ENCODE results near the gene SERGEF. TPM values are rescaled to one million over a fixed set of nuclear protein-coding genes. Genes with fewer than 3 reads are reported as not detected.

SERGEF gene
- total and polyA plus RNA-seq, 10 of the 15 experiments (the other 5 are each of a cell fraction or from before 2014, with no cell fraction given): 14.6 to 27.8 (median 22.4) TPM

- WGBS (ENCODE audit: insufficient coverage, insufficient replicate concordance, low lambda C conversion rate, missing lambda C conversion rate): 8% methylated on average over 1 of the region's 1 CpG
- TF ChIP-seq ZNF274 (IDR thresholded peaks at IDR 0.05; ENCODE audit: insufficient read depth, insufficient read length) (no peak), PAX8 (IDR thresholded peaks at IDR 0.05) (no peak), MTA3 (IDR thresholded peaks at IDR 0.05; ENCODE audit: borderline replicate concordance, low read length) (no peak), ZNF217 (IDR thresholded peaks at IDR 0.05) (0 out of 2 replicates have a peak, but pooled peaks have one; percentile 35), CBFB (IDR thresholded peaks at IDR 0.05; ENCODE audit: low read depth) (no peak), POLR2AphosphoS2 (IDR thresholded peaks at IDR 0.05; ENCODE audit: low read depth, low read length) (no peak), IKZF1 (conservative IDR thresholded peaks at IDR 0.05) (0 out of 2 replicates have a peak, but pooled peaks have one; percentile 27), SKIL (IDR thresholded peaks at IDR 0.05; ENCODE audit: low read depth, poor library complexity, severe bottlenecking) (no peak), E2F8 (IDR thresholded peaks at IDR 0.05; ENCODE audit: low read depth, partially characterized antibody) (no peak), ATF2 (IDR thresholded peaks at IDR 0.05; ENCODE audit: low read length) (no peak), ZBTB11 (CRISPR knock-in tag; IDR thresholded peaks at IDR 0.05) (no peak), NR2F1 (conservative IDR thresholded peaks at IDR 0.05) (0 out of 2 replicates have a peak, but pooled peaks have one; percentile 52), CHD1 (IDR thresholded peaks at IDR 0.05; ENCODE audit: low read depth, low read length) (no peak), FOXK2 (IDR thresholded peaks at IDR 0.05) (no peak)
These were observed 43.8 kb upstream of the SERGEF start for GRCh38 chr11:18056561-18057181.

More at GRCh38 chr11:18056561-18057181, 43.8 kb upstream of the SERGEF start:
- H3K27ac ChIP-seq (ENCODE audit: control insufficient read depth, insufficient read depth): no peak overlapping the region
- no peaks in the 10 kb centered on the region for H3K36me3 ChIP-seq (ENCODE audit: control insufficient read depth in 2 of 2, insufficient read depth in 2 of 2, low read length in 1 of 2)
- no peak overlapping the region for H3K4me2 ChIP-seq (ENCODE audit: control insufficient read depth, insufficient read depth)
- H2AFZ ChIP-seq (ENCODE audit: control insufficient read depth, low read depth, low read length): peak overlapping the region; percentile 21
- peak; percentile 9 for DNase-seq (ENCODE audit: low read depth, low spot score)
- RAD21 ChIA-PET (ENCODE audit: unreplicated experiment): interaction anchor here (0.8 to 1.2 kb wide), 2 partner anchors 48 to 49 kb away, joined by 3 to 4 read pairs; partner anchors contain the start of gene SAAL1
- no peak overlapping the region for H3K4me3 ChIP-seq
- POLR2A ChIA-PET: interaction anchor here (1.1 kb wide), 1 partner anchor 48 kb away, joined by 3 read pairs; no protein-coding TSS in a partner anchor
- no peak overlapping the region for H3K9ac ChIP-seq (ENCODE audit: control insufficient read depth, insufficient read depth, low read length)
- CTCF ChIA-PET: interaction anchor here (1.0 to 1.9 kb wide), 5 partner anchors 11 to 49 kb away, joined by 3 to 5 read pairs (median 3); partner anchors contain the start of gene SAAL1
- intact Hi-C loops (cut with micrococcal nuclease; ENCODE audit: unreplicated experiment) (no loop called here), in situ Hi-C loops (cut with MboI) (no loop called here)
- BruUV-seq (replicated peaks): no TSS peak
- peak; percentile 98 for ATAC-seq
- H3K27me3 ChIP-seq (replicated peaks in 1 of 2; ENCODE audit: control insufficient read depth in 2 of 2, insufficient read depth in 2 of 2, low read length in 1 of 2): no peaks in the 10 kb centered on the region
- no peaks in the 10 kb centered on the region for H4K20me1 ChIP-seq (ENCODE audit: control insufficient read depth, insufficient read depth)
- H3K79me2 ChIP-seq (ENCODE audit: control insufficient read depth, insufficient read depth, low read length): no peaks in the 10 kb centered on the region
- no peaks in the 10 kb centered on the region for H3K4me1 ChIP-seq (ENCODE audit: control insufficient read depth, insufficient read depth, low read length)
- no peak for FAIRE-seq
- SMC1A ChIA-PET (ENCODE audit: uncharacterized antibody, unreplicated experiment): interaction anchor here (0.6 to 1.4 kb wide), 5 partner anchors 16 to 212 kb away, joined by 3 to 4 read pairs (median 3); no protein-coding TSS in a partner anchor
- H3K9me3 ChIP-seq (replicated peaks; ENCODE audit: control insufficient read depth, insufficient read depth, low read length): no peaks in the 10 kb centered on the region
